NCI-H345 (cell line): ENCODE measurements around the gene HOXB6.

Source experiments
- DNase-seq: peaks from one replicate; lab custom pipeline; 2025; lab: John Stamatoyannopoulos, UW

The HOXB6 gene

DNA sequence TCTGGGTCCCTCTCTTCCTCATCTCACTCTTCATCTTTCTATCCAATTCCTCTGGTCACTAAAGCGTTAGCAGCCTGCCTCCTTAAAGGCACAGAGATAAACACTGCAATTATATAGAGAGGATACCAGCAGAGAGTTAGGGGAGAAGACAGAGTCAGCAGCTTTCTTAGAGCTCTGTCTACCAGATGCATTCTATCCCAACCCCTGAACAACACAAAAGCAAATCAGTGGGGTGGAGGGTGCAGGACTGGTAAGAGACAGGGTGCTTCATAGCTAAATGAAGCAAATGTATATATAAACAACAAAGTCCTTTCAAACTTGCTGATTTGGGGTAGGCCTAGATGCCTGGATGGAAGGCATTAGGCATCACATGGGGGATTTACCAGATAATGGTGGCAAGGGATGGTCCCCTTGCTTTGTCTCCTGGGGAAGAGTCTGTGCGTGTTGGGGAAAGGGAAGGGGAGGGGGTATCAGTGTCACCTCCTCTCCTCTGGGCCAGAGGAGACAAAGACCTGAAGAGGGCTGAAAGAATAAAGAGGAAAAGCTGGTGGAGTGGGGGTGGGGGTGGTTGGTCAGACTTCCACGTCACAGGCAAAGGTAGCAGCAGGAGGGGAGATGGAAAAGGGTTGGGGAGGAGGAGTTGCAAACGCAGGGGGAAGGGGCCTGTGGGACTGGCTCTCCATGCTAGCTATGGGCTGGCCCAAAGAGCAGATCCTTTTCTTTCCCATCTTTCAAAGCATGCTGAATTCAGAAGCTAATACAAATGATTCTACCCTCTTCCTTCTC, 38.7 kb downstream of the HOXB6 start:
- no peak for DNase-seq

DNA sequence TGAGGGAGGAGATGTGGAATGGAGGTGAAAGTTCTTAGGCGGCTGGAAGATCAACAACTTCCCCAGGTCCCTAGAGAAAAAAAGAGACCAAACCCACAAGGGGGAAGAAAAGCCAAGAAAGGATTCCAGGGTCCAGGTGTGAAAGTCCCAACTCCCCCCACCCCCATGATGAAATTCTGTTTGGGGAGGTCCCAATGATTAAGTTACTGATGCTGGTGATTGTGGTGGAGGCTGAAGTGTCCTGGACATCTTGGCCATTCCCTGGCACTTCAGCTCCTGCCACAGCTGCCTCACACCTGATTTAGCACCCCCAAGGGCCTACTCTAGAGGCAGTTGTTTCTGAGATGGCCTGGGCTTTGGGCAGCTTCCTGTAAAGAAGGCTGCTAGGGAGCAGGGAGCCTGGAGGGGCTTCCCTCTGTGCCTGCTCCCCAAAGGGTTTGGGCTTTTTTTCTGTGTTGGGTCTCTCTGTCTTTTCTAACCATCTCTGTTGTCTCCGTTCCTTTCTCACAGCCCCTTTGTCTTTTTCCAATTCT, 39.7 kb downstream of the HOXB6 start:
- DNase-seq = no peak

DNA sequence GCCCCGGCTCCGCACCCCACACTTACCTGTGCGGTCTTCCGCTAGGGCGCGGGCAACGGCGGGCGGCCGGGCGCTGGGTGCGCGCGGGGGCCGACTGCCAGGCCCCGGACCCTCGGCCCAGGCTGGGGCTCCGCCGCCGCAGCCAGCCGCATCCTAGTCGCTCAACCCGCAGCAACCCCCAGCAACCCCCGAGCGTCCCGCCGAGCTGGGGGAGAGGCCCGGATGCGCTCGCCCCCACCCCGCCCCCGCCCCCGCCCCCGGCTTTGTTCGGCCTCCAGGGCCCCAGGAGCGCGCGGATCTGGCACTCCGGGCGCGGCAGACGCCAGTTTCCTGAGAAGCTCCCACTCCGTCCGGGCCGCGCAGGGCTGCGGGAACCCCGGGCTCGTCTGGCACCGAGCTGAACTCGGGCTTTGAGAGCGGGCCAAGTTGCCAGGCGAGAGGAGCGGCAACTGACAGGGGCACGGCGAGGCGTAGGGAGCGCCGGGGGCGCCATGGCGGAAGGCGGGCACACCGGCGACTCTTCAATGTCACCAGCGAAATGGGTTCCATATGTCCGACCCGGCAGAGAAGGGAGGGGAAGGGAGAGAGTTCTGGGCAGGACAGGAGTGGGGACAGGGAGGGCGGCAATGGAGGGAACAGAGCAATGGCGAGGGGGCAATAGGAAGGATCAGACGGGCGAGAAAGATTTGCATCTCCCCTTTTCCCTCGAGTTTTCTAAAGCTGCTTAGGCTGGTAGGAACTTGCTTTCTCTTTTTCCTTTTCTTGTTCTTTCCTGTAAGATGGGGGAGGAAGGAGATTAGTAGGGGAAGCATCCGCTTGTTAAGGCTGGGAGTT, 40.4 kb downstream of the HOXB6 start:
- DNase-seq = no peak

DNA sequence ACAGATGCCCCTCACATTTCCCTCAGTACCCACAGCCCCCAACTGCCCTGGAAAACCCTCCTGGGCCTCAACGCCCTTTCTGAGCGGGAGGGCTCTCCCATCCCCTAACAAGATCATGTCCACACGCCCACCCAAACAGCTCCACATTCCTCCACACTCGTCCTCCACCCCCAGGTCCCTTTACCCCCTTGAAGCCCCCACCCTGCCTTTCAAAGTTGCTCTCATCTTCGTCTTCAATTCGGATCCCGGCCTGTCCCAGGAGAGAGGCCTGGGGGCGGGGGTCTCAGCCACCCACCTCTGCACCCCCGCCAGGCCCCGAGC, 41.0 kb downstream of the HOXB6 start:
- DNase-seq = no peak

DNA sequence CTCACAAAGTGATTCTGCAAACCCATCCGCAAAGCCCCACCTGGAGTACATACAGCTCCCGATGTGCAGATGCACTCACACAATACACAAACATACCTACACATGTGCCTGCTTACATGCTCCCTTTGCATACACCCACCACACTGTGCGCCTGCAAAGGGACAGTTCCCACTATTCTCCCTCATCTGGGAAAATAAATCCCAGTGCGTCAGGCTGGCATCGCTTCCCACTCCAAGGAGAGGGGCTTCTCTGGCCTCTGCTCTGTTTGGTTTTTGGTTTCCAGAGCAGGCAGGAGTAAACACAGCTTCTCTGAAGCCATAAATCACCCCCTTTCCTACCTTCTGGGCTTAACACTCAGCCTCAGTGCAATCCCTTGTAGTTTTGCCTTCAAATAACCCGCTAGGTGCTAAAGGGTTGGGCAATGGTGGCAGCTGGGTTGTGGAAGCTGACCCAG, 41.4 kb downstream of the HOXB6 start:
- no peak for DNase-seq

DNA sequence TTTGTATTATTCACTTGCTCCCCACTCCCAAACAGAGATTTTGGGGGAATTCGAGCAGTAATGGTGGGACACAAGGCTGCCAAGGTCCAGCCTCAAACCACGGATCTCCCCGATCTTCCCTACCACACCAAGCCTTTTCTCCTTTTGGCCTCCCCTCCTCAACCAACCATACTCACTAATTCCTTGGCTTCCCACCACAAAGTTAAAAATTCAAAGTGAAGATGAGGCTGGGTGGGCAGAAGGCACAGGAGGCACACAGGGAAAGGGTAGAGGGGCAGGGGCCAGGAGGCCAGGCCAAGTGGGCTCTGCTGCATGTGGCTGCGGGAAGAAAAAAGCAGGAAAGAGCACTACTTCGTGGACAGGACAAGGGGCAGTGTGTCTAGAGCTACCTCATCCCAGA, 41.9 kb downstream of the HOXB6 start:
- DNase-seq = no peak

DNA sequence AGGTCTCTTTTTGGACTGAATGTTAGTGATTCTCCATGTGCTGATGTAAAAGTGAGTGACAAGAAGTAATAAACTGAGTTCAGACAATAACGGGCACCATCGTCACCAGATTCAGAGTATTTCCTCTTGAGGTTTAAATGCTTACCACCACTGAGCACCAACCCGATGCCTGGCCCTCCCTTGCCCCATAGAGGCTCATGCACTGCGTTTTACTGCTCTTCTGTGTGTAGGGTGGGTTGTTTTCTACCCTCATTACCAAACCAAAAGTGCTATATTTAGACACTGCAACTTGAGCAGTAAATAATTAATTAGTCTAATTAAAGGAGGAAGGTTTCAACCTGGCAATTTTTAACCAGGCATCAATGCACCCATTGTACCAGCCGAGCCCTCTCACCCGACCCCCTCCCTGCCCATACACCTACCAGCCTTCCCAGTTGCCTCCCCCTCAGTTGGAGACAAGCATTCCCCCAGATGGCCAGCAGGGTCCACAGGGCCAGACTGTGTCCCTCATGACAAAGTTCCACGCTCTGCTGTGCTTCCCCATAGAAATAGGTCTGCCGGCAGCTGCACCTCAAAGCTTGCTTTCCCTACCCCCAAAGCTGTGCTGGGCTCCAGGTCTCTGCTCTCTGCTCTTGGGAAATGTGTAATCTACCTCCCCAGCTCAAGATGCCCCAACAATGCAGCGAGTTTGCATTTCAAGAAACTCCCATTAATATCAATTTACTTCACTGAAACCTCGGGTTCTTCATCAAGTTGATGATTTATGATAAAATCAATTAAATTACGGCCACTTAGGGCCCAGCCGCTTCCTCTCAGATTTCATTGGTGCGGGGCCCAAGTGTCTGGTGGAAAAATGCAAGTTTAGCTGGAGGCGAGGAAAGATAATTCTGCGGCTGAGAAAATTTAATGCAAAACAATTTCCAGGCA, 42.6 kb downstream of the HOXB6 start:
- no peak for DNase-seq

DNA sequence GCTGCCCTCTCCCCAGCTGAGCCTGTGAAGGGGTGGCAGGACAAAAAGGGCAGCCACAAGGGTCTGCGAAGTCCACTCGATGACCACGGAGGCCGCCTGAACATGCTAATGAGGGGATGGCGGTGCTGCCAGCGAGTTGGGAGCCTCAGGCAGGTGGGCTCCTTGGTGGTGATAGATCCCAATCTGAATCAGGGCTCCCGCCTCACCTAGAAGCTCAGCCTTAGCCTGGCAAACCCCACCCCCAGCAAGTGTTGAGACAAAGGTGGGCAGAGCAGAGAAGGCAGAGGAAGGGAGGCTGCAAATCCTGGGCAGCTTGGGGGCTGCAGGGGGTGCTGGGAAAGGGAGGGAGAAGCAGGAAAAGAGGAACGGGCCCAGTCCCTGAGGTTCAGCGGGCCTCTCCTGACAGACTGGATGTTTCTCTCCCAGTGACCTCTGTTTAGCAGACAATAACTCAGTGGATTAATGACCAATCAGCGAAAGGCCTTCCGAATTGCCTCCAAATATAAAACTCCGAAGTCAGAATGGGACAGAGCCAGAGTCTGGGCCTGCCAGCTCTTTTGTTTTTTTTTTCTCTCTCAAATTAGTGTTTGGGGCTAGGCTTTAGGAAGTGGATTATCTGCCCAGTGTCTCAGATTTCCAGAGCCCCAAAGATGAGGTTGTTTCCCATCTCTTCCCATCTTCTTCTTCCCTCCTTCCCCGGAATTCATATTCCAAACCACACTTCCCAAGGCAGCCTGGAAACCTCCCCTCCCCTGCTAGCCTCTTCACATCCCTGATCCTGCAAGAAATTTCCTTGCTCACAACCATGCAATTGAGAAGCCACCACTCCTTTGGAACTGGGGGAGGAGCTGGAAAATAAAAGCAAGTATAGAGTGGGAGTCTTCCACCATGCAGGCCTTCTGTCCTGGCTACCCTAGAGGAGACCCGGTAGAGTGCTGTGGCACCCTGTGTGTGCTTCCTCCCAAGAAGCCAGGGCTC, 44.7 kb downstream of the HOXB6 start:
- DNase-seq = no peak

DNA sequence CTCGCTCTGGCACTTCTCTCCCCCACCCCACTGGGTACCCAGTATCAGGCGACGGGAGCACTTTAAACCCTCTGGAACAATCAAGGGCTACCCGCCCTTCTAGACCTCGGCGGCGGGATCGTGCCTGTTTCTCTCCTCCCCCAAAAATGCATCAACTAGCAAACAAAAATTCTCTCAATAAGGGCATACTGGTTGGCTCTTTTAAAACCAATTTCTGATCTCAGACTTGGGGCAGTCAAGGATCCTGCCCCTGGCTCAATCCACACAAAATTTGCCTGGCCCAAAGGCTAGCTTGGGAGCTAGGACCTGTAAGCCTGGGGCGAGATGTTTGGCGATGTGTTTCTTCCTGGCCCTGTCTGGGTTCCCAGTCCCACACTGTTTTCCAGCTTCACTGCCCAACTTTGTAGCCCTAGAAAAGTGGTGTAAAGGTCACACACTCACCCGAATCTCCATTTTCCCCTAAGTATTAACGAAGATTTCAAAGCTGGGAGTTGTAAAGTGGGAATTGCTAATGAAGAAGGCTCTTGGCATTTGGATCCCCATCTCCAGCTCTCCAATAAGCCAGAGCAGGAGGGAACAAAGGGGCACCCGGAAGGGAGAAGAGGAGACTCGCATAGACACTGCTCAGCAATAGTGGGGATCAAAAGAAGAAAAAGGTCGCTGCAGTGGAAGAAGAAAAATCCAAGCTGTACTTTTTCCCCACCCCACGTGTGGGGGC, 45.5 kb downstream of the HOXB6 start:
- DNase-seq = no peak

DNA sequence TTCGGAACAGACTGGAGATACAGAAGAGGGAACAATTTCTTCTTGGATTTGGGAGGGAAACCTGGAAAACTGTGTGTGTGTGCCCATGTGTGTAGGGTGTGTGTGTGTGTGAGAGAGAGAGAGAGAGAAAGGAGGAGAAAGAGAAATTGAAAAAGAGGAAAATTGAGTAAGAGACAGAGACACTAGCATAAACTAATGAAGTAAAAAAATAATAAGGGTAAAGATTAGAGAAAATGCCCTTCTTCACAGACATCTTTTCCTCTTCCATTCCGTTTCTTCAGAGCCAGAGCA, 46.0 kb downstream of the HOXB6 start:
- no peak for DNase-seq

DNA sequence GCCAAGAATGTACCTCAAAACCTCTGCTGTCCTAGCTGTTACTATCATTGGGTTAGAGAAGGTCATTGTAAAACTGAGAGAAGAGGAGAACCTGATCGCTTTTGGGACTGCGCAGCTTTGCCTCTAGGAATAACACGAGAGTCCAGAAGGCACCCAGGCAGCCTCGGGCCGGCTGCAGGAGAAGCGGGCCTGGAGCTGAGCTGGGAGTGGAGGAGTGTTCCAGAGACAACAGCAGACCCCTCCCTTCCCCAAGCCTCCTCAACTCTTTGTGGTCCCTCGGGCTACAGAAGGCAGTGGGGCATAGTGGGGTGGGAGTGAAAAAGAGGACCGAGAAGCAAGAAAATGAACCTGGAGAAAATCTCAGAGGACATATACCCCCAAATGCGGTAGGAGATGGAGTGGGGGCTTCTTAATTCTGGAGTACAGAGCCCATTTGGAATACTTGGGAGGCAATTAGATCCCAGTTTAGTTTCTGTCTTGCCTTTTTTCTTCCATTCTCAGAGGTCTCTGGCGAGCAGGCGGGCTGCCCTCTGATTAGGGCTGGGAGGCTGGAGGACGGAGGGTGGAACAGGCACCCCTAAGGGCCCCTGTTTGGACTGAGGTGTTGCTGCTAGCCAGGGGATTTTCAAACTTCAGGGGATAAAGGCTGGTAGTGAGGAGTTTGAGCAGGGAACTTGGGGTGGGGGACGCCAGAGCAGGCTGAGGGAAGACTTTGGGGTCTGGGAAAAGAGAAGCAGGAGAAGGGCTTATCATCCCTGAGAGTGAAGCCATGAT, 46.5 kb downstream of the HOXB6 start:
- DNase-seq = no peak

DNA sequence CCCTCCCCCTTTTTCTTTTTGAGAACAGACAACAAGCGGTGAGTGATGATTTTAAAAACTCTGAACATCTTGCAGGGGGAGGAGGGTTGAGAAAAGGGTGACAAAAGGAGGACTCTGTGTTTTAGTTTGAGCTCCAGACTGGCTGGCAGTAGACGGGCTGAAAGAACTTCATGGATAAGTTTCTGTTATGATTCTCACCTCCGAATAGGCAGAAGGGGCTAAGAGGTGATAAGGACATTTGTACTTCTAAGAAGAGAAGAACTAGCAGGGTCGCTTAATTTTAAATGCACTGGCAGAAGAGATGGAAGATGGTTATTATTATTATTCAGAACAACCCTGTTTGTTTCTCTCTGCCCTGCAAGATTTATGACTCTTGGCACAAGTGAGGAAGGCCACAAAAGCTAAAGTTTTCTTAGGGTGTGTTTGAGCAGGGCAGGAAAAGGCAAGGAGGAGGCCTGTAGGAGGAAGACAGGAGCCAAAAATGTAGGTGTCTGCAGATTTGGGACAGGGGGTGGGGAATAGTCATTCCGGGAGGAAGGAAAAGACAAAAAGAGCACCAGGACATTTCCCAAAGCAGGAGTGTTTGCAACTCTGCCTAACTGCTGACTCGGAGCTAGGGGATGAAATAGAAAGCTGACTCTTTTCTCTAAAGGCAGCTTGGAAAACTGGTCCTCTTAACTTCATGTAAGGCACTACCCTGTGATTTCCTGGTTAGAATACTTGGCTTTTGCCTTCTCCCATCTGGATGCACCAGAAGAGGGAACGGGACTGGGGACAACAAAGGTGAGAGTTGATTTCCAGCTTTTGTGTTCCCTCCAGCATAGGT, 48.0 kb downstream of the HOXB6 start:
- no peak for DNase-seq

DNA sequence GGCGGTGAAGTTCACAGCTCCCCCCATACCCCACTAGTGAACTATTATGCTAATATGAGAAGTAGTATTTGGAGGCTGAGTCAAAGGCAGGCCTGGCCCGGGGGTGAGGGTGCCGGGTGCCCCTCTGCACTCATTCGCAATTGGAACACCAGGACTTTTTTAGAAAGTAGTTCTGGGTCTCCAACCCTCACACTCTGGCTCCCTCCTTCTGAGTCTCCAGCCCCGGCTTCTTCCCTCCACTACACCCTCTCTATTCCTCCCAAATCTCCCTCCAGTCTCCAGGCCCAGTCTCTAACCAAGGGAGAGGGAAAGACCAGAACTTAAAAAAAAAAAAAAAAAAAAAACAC, 48.6 kb downstream of the HOXB6 start:
- DNase-seq = no peak

DNA sequence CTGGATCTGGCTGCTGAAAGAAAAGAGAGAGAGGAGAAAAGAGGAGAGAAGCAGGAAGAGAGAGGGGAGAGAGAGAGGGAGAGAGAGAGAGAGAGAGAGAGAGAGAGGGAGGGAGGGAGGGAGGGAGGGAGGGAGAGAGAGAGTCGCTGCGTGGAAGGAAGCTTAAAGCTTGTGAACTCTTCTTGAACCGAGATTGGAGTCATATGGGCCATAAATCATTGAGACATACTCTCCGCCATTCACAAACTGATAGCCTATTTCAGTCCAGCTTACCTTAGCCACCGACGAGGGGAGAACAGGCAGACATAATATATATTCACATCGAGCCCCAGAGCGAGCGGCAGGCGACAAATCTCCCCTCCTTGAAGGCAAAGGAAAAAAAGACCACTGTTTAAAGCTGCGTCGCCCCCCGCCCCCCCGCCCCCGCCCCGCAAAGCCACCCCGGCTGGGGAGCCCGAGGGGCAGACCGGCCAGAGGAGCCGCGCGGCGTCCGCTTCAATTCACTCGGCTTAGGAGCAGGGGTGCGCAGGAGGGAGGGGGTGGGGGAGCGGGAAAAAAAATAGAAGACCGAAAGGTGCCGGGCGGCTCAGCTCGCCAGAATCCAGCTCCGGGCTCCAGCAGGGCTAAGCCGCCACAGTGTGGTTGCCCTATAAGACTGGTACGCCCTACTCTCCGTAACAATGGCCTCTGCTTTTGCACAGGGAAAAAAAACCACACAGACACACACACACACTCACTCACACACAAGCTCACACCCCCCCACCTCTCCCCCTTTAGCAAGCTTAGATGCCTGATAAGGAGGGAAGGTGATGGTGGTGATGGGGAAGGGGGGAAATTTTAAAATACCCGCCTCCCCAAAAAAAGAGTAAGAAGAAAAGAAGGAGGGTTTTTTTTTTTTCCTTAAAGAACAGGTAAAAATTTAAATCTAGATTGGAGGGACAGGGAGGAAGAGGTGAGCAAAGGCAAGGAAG, 49.2 kb downstream of the HOXB6 start:
- DNase-seq = peak; percentile 61

DNA sequence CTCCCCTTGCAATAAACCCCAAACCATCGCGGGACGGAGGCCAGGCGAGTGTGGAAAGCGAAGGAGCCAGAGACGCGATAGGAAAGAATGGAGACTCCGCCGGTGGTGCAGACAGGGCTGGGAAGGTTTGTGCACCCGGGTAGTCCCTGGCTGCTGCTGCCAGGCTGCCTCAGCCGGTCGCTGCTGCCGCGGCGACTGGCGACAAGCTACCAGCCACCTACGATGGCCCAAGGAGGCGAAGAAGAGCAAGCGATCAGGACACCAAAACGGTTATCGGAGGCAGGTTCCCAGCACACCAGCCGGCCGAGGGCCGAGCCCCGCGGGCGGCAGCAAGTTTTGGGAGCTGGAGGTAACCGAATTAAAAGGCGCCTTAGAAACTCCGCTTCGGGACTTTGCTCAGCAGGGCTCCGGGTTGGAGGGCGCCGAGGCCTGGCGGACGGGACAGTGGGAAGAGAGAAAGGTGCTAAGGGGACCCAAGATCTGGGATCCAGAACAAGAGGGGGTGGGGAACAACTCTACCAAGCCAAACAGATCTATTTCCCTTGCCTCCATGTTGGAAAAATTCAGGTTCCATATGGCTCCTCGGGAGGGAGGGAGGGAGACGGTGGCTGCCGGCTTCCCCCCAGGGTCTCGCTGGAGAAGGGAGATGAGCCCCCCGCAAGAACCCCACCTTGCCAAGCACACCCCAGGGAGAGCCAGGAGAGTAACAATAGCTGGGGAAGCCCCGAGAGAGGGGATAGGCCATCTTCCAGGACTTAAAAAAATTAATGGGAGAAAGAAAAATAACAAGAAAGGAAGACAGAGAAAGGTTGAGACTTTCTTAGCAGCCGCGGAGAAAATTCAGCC, 50.2 kb downstream of the HOXB6 start:
- peak; percentile 18 for DNase-seq

DNA sequence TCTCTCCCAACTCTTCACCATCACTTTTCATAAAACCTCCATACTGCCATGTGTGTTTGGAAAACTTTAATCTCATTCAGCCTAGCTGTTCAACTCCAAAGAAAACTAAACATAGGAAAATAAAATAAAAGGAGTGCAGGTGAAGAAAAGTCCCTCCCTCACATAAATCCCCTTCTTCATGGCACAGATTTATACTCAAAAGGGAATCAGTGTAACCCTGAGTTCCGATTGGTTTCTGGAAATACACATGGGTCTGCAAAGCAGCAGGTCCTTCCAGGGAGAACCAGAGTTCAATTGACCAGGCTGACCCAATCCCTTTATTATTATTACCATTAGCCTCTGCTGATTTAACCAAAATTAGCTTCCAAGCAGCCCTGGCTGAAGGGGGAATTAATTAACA, 51.0 kb downstream of the HOXB6 start:
- peak; percentile 6 for DNase-seq

DNA sequence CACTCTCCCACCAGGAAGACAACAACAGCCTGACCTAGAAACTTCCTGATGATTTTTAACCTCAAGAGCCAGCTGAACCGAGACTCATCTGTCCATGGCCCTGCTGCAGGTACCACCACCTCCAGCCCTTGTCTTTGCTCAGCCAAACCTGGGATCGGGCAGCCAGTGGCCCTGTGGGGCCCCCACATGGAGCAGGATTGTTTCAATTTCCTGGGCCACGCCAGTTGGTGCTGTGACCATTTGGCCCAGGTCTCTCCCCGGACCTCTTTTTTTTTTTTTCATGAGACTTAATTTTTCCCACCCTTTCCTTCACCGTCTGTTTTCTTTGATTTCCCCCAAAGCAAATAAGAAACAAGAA, 51.6 kb downstream of the HOXB6 start:
- DNase-seq = peak; percentile 44
